ENCODE measurements around the gene FLNA.
"Not testable (repeated sequence)": the region's sequence is repeated elsewhere in the genome, so short reads cannot be mapped to it uniquely, and the experiment has no call there.

FLNA gene

GRCh38 chrX:154374313-154375155, at the start of gene FLNA:
Gene FLNA, minus strand, starts transcription at chrX:154374634. Its CDS starts 3,389 bp downstream, at chrX:154371245.
- DNase-seq = no peak

GRCh38 chrX:154420402-154420756, 45.9 kb upstream of the FLNA start:
- DNase-seq = no peak

GRCh38 chrX:154419688-154420401, 45.4 kb upstream of the FLNA start:
- no peak for DNase-seq

- no peak for DNase-seq
These were observed 44.8 kb upstream of the FLNA start for GRCh38 chrX:154419189-154419588.

GRCh38 chrX:154417157-154417556, 42.7 kb upstream of the FLNA start:
- no peak for DNase-seq

- DNase-seq = no peak
These were observed 38.7 kb upstream of the FLNA start for GRCh38 chrX:154413142-154413541.

GRCh38 chrX:154412468-154412867, 38.0 kb upstream of the FLNA start:
- no peak for DNase-seq

- DNase-seq = peak; percentile 52
These were observed 37.5 kb upstream of the FLNA start for GRCh38 chrX:154411981-154412340.

- DNase-seq = peak; percentile 27
These were observed 34.9 kb upstream of the FLNA start, which contains the start of gene DNASE1L1 for GRCh38 chrX:154409222-154409871. Gene DNASE1L1, minus strand, starts transcription at chrX:154409254. Its CDS starts 3,686 bp downstream, at chrX:154405568.

- no peak for DNase-seq
These were observed 34.3 kb upstream of the FLNA start for GRCh38 chrX:154408659-154409221.

GRCh38 chrX:154404625-154405192, 30.3 kb upstream of the FLNA start:
- no peak for DNase-seq

- no peak for DNase-seq
These were observed 29.4 kb upstream of the FLNA start for GRCh38 chrX:154403858-154404257.

- no peak for DNase-seq
These were observed 28.8 kb upstream of the FLNA start for GRCh38 chrX:154403192-154403591.

- no peak for DNase-seq
These were observed 28.2 kb upstream of the FLNA start for GRCh38 chrX:154402622-154403127.

- no peak for DNase-seq
These were observed 27.6 kb upstream of the FLNA start for GRCh38 chrX:154401918-154402621.

GRCh38 chrX:154401045-154401799, 26.8 kb upstream of the FLNA start:
- no peak for DNase-seq

- DNase-seq = not testable (repeated sequence)
These were observed 26.0 kb upstream of the FLNA start for GRCh38 chrX:154400369-154400817.

- no peak for DNase-seq
These were observed 25.3 kb upstream of the FLNA start for GRCh38 chrX:154399527-154400368.

- DNase-seq = peak; percentile 80
These were observed 24.5 kb upstream of the FLNA start for GRCh38 chrX:154398668-154399526.
